HG02981 (cell line): Measurements from ENCODE around the gene LOXL1.

Experiments
- ATAC-seq: cut with Tn5 transposase; IDR thresholded peaks from one replicate; pipeline ENCODE4 v1.9.1; 2021; ENCODE audit warnings: mild to moderate bottlenecking, moderate library complexity; ENCODE audit not compliant: unreplicated experiment

The LOXL1 gene

DNA sequence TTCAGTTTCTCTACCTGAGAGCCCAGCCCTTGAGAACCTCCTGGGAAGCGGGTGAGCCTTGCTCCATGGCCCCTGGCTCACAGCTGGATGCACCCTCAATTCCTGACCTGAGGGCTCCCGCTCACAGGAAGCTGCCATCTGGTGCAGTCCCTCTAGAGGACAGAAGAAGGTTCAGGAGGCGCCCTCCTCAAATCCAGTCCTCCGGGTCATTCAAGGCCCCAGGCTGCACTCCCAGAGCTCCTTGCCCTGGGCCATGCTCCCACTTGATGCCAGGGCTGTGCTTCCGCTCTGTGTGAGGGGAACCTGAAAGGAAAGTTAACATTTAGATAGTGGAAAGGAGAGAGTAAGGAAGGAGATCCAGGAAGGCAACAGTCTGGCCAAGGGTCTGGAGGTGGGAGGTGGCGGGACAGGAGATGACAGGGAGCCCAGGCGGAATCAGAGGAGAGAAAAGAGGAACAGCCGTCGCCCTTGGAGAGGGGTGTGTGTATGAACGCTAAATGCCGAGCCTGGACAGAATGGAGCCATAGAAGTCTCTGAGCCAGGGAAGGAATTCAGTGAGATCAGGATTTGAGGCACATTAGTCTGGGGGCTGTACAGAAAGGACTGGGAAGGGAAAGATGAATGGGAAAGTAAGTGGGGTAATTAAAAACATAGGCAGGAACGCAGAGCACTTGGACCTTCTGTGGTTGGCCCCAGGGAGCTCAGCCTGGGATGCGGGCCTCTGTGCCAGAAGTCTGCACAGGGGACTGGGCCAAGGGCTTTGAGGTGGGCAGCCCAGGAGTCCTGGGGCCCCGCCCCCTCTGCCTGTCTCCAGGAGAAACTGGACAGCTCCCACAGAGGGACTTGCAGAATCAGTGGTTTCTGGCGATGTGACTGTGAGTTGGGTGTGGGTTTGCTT is 26.8 kb upstream of the LOXL1 start:
- no peak for ATAC-seq

DNA sequence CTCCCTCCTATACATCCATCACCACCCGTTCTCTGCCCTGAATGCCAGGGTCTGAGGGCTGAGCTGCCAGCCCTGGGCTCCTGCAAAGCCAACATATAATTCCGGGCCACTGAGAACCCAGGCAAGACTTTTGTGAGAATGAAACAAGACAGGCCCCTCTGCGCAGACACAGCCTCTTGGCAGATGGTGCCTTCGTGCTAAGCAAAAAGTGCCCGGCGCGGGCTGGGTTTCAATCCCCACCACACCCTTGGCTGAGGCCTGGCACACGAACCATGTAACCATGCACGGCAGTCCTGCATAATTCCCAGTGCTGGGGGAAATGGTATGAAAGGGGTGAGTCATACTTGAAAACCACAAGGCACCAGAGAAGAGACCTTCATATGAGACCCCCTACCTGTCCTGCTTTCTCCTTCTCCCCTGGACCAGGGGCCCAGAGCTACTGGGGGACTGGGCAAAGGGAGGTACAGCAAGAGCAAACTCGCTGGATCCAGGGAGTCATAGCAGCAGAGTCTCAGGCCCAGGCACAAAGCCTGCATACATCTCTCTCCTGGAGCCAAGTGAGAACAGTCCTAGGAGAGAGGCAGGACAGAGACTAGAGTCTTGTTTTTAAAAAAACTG is 26.1 kb upstream of the LOXL1 start:
- no peak for ATAC-seq

DNA sequence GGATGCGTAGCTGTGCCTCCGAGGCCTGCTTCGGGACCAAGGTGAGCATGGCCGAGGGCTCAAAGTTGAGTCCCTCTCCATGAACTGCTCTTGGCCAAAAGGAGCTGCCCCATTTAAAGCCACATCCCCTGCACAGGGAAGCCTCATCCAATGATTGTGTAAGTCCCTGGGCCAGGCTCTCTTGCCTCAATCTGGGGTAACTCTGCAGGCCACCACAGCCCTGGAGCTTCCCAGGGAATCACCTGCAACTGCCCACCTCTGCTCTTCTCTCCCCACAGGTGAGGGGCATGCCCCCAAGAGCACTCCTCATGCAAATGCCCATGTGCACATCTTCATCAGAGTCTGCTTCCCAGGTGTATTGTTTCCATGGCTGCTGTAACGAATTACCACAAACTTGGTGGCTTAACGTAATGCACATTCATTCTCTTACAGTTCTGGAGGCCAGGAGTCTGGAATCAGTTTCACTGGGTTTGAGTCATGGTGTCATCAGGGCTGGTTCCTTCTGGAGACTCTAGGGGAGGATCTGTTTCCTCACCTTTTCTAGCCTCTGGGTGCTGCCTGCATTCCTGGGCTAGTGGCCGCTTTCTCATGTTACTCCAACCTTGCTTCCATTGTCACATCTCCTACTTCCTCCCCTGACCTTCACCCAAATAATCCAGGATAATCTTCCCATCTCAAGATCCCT is 25.0 kb upstream of the LOXL1 start:
- ATAC-seq = no peak

DNA sequence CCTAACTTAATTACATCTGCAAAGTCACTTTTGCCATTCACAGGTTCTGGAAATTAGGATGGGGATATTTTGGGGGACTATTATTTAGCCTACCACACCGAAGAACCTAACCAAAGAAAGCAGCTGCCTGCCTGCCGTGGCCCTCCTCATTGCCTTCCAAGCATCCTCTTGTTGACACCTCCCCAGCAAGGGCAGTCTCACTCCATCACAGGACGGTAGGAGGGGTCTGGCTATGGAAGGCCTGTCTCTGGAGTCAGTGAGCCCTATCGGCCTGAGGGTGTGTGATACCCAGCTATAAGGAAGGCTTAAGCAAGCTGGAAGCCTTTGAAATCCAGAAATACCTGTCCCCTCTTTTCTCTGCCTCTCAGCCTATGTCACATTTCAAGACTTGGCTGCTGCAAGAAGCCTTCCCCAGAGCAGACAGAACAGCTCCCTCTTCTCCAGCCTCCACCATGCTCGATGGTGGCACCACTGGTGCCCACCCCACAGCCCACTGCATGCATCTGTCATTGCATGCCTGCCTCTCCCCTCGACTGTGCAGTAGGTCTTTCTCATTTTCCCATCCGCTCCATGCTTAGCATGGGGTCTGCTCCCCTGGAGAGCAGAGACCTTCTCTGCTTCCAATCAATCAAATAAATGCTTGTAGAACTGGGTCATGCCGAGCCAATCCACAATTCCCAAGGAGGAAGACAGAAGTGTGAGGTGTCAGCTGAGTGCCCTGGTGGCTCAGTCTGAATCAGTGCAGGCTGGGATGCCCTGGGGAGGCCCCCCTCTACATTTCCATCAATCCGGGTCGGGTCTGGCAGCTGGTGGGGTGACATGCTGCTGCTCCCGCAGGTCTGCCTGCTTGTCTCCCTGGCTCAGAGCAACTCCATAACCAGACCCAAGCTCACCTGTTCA is 23.9 kb upstream of the LOXL1 start:
- no peak for ATAC-seq

DNA sequence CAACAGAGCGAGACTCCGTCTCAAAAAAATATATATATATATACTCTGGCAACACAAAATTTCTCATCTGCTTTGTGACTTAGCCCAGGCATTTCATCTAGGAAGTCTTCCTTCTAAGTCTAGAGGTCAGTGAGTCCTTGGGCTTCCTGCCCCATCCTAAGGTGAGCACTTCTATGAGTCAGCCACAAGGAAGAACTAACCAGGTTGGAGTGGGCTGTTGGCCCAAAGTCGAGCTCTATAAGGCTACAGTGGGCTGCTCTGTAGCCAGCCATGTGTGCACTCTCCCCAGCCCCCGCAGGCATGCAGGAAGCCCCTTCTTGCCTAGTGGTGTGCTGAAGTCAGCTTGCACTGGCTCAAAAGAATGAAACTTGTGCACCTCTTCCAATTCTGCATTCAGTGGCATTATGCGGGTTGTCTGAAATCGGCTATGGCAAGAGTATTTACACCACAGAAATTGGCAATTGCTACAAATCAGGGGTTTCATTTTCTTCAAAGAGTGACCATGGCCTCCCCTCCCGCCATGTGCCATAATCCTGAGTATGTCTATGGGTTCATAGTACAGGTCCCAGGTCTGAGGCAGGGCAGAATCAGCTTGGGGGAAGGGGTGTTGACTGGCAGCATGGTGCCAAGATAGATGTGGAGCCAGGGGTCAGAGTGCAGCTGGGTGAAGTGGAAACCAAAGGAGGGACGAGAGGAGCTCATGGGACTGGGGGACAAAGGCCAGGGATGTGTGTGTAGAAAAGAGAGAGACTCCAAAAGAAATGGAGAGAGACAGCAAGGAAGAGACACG is 22.0 kb upstream of the LOXL1 start:
- no peak for ATAC-seq

DNA sequence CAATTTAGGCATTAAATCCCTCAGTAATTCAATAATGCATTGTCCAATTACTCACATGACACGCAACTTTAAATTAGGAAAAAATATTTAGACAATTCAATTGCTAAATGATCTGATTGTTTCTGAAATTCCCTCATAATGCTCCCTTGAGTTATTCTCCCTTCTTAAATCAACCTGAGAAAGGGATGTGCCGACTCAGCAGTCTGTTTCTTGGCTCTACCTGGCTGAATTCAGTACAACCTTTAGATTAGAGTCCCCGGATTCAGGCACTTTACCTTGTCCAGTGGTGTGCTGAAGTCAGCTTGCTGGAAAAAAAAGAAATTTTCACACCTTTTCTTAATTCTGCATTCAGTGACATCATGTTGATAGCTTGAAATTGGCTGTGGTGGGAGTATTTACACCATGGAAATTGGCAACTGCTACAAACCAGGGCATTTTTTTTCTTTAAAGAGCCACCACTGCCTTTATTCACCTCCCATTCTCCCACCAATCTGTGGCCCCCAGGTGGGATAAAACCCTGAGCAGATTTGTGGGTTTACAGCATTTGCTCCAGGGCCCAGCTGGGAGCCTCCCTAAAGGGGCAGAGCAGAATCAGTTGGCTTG is 20.9 kb upstream of the LOXL1 start:
- ATAC-seq = no peak

DNA sequence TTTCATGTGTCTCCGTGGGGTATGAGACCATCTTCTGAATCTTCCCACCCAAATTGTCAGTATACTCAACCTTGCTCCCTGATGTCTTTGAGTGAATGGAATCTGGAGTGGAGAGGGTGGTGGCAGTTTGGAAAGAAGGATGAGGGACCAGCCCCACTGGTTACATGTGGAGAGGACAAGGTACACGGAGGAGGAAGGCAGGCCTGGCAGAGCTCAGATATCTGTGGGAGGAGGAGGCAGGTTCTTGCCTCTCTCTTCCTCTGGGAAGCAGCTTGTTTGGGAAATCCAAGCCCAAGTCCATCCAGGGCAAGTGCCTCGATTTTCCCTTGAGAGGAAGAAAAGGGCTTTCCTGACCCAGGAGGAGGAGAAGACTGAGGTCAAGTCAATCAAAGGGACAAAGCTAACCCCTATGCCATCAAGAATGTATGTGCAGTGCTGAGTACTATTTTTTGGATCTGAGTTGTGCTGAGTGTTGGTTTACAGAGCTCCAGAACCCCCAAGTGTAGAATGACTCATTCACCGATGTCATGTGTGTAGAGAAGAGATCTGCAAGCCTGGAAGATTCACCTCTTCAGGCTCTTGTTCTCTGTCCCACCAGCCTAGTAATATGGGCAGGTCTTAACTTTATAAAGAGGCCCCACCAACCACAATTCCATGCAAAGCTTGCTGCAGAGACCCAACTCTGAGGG is 19.8 kb upstream of the LOXL1 start:
- ATAC-seq = no peak

DNA sequence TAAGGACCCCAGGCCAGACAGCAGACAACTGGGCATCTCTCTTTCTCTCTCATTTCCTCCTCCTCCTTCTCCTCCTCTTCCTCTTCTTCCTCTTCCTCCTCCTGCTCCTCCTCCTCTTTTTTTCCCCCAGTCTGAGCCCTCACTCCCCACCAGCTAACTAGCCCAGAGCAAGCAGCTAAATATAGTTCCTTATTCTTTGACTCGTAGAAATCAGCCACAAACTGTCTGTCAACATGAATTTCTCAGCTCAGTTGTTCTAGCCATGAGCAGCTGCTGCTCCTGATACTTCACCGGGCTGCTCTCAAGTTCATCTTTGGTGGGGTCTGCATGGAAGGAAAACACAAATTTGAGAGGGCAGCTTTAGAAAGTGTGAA is 19.2 kb upstream of the LOXL1 start:
- ATAC-seq = no peak

DNA sequence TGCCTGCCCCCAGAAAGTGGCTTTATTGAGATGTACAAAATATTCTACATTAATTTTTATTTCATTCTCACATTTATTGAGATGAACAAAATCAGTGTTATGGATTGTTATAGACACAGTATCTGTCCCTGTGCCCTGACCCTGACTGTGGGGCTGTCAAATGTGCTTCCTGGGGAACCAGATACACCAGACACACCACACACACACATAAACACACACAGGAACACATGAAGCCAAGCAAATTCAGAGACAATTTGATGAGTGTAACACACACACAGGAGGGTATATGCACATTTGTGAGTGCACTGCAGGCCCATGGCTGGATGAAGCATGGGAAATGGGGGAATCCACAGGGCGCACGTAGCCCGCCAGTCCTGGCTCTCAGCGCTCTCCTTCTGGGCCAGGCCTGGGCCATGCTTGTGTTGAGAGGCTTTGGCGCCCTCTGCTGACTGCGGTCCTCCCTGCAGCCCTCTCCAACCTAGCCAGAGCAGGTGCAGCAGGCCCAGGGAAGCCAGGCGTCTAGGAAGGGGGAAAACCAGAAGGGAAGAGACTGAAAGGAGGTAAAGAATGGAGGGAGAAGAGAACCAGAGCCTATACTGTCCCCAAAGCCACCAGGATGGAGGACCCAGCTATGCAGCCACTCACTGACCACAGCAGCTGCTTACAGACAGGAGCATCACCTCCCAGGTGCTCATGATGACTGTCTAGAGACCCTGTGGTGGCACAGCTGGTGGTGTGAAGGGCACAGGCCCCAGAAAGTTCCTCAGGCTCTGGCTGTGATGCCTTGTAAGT is 18.0 kb upstream of the LOXL1 start:
- no peak for ATAC-seq

DNA sequence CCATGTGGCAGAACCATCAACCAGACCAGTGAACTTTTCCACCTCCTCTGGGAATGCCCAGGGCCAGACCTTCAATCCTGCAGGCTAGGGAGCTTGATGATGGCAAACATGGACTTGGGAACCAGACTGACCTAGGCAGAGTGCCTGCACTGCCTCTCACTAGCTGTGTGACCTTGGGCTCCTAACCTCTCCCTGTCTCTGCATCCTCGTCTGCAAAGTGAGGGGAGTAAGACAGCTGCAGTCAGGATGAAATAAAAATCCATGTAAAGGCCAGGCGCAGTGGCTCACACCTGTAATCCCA is 17.5 kb upstream of the LOXL1 start:
- ATAC-seq = no peak

DNA sequence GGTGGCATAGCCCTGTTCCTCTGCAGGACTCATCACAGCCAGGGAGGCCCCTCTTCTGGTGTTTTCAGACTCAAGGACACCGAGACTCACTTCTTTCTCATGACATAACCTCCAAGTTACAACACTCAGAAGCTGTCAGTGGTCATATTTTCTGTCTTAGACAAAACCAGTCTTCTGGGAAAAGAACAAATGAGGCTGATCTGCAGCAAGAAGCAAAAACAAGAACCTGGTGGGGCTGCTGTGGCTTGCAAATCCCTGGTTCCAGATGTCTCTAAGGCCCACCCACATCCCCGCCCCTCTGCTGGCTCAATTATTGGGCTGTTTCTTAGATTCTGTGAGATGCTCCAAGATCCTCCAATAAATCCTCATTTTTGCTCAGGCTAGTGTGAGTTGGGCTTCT is 16.6 kb upstream of the LOXL1 start:
- no peak for ATAC-seq

DNA sequence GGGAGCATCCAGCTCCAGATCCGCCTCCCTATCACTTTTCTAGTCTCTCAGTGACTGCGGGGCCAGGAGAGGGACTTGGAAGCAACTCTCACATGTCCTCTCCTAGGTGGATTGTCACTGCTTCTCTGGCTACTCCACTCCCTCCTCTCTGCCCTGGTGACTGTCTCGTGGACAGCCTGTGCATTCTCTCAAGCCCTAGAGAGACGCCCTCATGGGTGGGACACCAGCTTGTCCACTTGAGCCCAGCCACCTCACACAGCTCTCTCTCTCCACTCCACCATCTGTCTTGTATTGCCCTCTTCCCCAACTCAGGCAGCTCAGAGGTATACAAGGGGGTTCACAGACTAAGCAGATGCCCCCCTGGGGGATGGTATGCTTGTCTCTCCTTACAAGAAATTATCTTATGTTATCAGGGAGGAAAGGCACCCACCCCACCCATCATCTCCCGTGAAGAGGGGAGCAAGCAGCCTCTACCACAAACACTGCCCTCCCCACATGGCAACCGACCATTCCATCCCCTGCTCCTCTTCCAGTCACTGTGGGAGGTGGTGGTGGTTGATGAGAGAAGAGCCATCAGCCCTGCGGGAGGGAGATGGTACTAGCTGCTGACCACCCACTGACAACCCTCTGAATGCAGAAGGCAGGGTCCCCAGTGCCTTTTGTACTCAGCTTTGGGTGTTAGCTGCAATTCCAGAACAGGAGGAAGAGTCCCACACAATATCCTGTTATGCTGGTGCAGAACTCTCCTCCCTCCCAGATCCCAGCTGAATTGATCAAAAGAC is 15.5 kb upstream of the LOXL1 start:
- ATAC-seq = no peak

DNA sequence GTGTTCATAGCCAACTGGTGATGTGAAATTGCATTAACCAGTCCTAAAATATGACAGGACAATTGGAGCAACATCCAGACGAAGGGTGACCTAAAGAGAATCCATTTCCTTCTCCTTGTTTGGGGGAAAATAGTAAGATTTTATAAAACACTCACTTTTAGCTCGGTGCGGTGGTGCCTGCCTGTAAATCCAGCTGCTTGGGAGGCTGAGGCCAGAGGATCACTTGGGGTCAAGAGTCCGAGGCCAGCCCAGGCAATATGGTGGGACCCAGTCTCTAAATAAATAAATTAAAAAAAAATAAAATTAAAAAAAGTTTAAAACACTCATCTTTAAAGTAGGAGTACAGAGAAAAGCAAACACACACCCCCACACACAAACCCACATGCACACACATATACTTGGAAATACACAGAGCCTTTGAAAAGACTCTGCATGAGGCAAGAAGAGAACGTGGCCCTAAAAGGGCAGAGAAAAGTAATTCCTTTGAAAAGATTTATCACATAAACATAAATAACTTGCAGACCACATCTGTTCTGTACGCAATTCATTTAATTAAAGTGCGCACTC is 14.1 kb upstream of the LOXL1 start:
- no peak for ATAC-seq

DNA sequence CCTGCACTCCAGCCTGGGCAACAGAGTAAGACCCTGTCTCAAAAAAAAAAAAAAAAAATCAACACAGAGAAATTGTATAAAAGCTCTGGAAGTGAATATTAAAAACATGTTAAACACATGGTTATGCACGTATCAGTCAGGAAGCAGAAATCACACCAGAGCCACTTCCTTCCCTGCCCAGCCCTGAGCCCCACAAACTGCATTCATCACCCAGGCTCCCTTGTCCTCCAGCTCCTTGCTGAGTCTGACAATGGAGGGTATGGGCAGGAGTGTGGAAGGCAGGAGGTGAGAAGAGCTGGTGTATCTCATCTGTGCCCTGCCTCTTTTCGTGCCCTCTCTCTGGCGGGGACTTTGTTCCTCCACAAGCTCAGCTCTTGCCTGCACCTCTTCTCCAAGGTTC is 12.1 kb upstream of the LOXL1 start:
- ATAC-seq = no peak

DNA sequence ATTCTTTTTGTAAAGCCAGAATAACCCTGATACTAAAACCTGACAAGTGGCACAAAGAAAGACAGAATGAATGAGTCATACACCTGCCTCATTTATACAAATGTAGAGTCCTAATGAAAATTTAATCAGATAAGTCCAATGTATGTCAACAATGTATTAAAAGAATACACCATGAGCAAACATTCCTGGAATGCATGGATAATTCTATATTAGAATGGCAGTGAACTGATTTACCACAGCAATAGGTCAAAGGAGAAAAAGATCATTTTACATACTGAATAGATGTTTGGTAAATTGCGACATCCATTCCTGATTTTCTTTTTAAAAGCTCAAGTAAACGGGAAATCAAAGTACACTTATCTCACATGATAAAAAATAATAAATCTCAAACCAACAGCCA is 11.2 kb upstream of the LOXL1 start:
- no peak for ATAC-seq

DNA sequence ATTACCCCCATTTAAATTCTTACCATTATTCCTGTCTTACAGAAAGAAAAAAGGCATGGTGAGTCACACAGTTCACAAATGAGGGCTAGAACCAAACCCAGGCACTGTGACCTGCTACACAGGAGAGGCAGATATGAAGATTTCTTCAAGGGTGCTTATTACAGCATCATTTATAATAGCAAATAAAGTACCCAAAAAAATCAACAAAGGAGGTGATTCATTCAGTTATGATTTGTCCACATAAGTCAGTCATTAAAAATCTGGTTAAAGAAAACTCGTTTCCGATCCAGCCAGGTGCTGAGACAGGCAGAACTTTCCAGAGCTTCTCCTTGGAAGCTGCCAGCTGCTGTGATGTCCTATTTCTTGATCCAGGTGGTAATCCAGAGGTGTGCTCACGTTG is 7.5 kb upstream of the LOXL1 start:
- no peak for ATAC-seq

DNA sequence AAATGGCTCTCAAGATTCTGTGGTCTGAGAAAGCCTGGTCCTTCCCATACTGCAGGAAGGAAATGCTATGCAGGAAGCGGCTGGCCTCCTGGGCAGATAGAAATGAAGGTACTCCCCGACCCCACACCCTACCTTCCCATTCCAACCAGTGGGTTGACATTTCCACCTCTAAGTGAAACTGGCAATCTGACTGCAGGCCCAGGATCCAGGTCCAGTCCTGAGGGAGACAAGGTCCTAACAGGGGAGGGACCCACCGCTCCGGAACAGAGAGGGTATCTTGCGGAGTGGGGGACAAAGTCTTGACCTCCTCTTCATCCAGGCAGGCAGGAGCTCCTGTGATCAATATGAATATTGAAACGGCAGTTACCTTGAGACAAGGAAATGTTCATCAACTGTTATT is 6.6 kb upstream of the LOXL1 start:
- no peak for ATAC-seq
